ENCODE results near the gene PSAPL1. TPM values are rescaled to one million over a fixed set of nuclear protein-coding genes. Genes with fewer than 3 reads are reported as not detected.

PSAPL1 gene
- total RNA-seq, 2 experiments from 2014 or later: not detected

- no peaks in the 10 kb centered on the region for H3K4me1 Mint-ChIP-seq
- H3K27ac Mint-ChIP-seq: no peak overlapping the region
- ATAC-seq (ENCODE audit: low read depth) (no peak), DNase-seq (peak; percentile 15)
- POLR2A ChIA-PET: no interaction called here
- no peaks in the 10 kb centered on the region for H3K27me3 Mint-ChIP-seq
- H3K9me3 Mint-ChIP-seq: no peaks in the 10 kb centered on the region
- H3K4me3 Mint-ChIP-seq: no peak overlapping the region
- H3K36me3 Mint-ChIP-seq: no peaks in the 10 kb centered on the region
These were observed 10.8 kb downstream of the PSAPL1 start for GRCh38 chr4:7423801-7424552.

GRCh38 chr4:7423391-7423790, 11.3 kb downstream of the PSAPL1 start:
- H3K9me3 Mint-ChIP-seq: no peaks in the 10 kb centered on the region
- no peak overlapping the region for H3K4me3 Mint-ChIP-seq
- no peak for DNase-seq
- no peaks in the 10 kb centered on the region for H3K4me1 Mint-ChIP-seq
- no peak overlapping the region for H3K27ac Mint-ChIP-seq
- H3K36me3 Mint-ChIP-seq: no peaks in the 10 kb centered on the region
- H3K27me3 Mint-ChIP-seq: no peaks in the 10 kb centered on the region
- POLR2A ChIA-PET: no interaction called here
- no peak for ATAC-seq (ENCODE audit: low read depth)

GRCh38 chr4:7422898-7423180, 11.9 kb downstream of the PSAPL1 start:
- Mint-ChIP-seq H3K27me3 (no peaks in the 10 kb centered on the region), H3K9me3 (peaks cover 1% of the 10 kb centered on the region), H3K4me3 (no peak overlapping the region), H3K4me1 (no peaks in the 10 kb centered on the region), H3K36me3 (no peaks in the 10 kb centered on the region), H3K27ac (no peak overlapping the region)
- POLR2A ChIA-PET: no interaction called here
- DNase-seq: no peak
- ATAC-seq (ENCODE audit: low read depth): no peak

GRCh38 chr4:7422151-7422897, 12.4 kb downstream of the PSAPL1 start:
- no peaks in the 10 kb centered on the region for H3K27me3 Mint-ChIP-seq
- ATAC-seq (ENCODE audit: low read depth) (no peak), DNase-seq (peak; percentile 7)
- no peaks in the 10 kb centered on the region for H3K36me3 Mint-ChIP-seq
- H3K27ac Mint-ChIP-seq: no peak overlapping the region
- no peaks in the 10 kb centered on the region for H3K4me1 Mint-ChIP-seq
- peaks cover 1% of the 10 kb centered on the region for H3K9me3 Mint-ChIP-seq
- no peak overlapping the region for H3K4me3 Mint-ChIP-seq
- POLR2A ChIA-PET: no interaction called here

- peaks cover 1% of the 10 kb centered on the region for H3K9me3 Mint-ChIP-seq
- H3K27ac Mint-ChIP-seq: no peak overlapping the region
- H3K27me3 Mint-ChIP-seq: no peaks in the 10 kb centered on the region
- H3K4me1 Mint-ChIP-seq: no peaks in the 10 kb centered on the region
- H3K36me3 Mint-ChIP-seq: no peaks in the 10 kb centered on the region
- no peak for ATAC-seq (ENCODE audit: low read depth)
- H3K4me3 Mint-ChIP-seq: no peak overlapping the region
- DNase-seq: peak; percentile 10
- POLR2A ChIA-PET: no interaction called here
These were observed 13.2 kb downstream of the PSAPL1 start for GRCh38 chr4:7421356-7422150.

- no peak for ATAC-seq (ENCODE audit: low read depth)
- no peaks in the 10 kb centered on the region for H3K36me3 Mint-ChIP-seq
- peak; percentile 5 for DNase-seq
- H3K9me3 Mint-ChIP-seq: peaks cover 1% of the 10 kb centered on the region
- no peak overlapping the region for H3K4me3 Mint-ChIP-seq
- POLR2A ChIA-PET: no interaction called here
- H3K27ac Mint-ChIP-seq: no peak overlapping the region
- H3K27me3 Mint-ChIP-seq: no peaks in the 10 kb centered on the region
- no peaks in the 10 kb centered on the region for H3K4me1 Mint-ChIP-seq
These were observed 14.1 kb downstream of the PSAPL1 start for GRCh38 chr4:7420661-7421040.

GRCh38 chr4:7419961-7420660, 14.6 kb downstream of the PSAPL1 start:
- Mint-ChIP-seq H3K4me1 (no peaks in the 10 kb centered on the region), H3K4me3 (no peak overlapping the region), H3K27me3 (no peaks in the 10 kb centered on the region), H3K27ac (no peak overlapping the region), H3K9me3 (peaks cover 1% of the 10 kb centered on the region), H3K36me3 (no peaks in the 10 kb centered on the region)
- no peak for ATAC-seq (ENCODE audit: low read depth)
- peak; percentile 5 for DNase-seq
- POLR2A ChIA-PET: no interaction called here

GRCh38 chr4:7418131-7418943, 16.4 kb downstream of the PSAPL1 start:
- peak; percentile 6 for DNase-seq
- Mint-ChIP-seq H3K4me3 (no peak overlapping the region), H3K27ac (no peak overlapping the region), H3K27me3 (no peaks in the 10 kb centered on the region), H3K4me1 (no peaks in the 10 kb centered on the region), H3K36me3 (no peaks in the 10 kb centered on the region), H3K9me3 (peaks cover 1% of the 10 kb centered on the region)
- no peak for ATAC-seq (ENCODE audit: low read depth)
- POLR2A ChIA-PET: no interaction called here

GRCh38 chr4:7417639-7418038, 17.1 kb downstream of the PSAPL1 start:
- ATAC-seq (ENCODE audit: low read depth): no peak
- H3K9me3 Mint-ChIP-seq: peaks cover 1% of the 10 kb centered on the region
- peak; percentile 11 for DNase-seq
- H3K4me3 Mint-ChIP-seq: no peak overlapping the region
- POLR2A ChIA-PET: no interaction called here
- H3K27ac Mint-ChIP-seq: no peak overlapping the region
- no peaks in the 10 kb centered on the region for H3K27me3 Mint-ChIP-seq
- no peaks in the 10 kb centered on the region for H3K4me1 Mint-ChIP-seq
- H3K36me3 Mint-ChIP-seq: no peaks in the 10 kb centered on the region

- Mint-ChIP-seq H3K9me3 (peaks cover 1% of the 10 kb centered on the region), H3K36me3 (no peaks in the 10 kb centered on the region), H3K4me1 (no peaks in the 10 kb centered on the region), H3K27ac (no peak overlapping the region), H3K4me3 (no peak overlapping the region), H3K27me3 (no peaks in the 10 kb centered on the region)
- POLR2A ChIA-PET: no interaction called here
- ATAC-seq (ENCODE audit: low read depth) (no peak), DNase-seq (peak; percentile 10)
These were observed 17.8 kb downstream of the PSAPL1 start for GRCh38 chr4:7416745-7417432.

GRCh38 chr4:7415927-7416686, 18.6 kb downstream of the PSAPL1 start:
- Mint-ChIP-seq H3K27me3 (peaks cover 2% of the 10 kb centered on the region), H3K9me3 (peaks cover 1% of the 10 kb centered on the region), H3K4me3 (no peak overlapping the region), H3K27ac (no peak overlapping the region), H3K36me3 (no peaks in the 10 kb centered on the region), H3K4me1 (no peaks in the 10 kb centered on the region)
- peak; percentile 4 for DNase-seq
- POLR2A ChIA-PET: no interaction called here
- ATAC-seq (ENCODE audit: low read depth): no peak

All from activated naive CD8-positive, alpha-beta T cell treated with anti-CD3 and anti-CD28 coated beads, Interleukin-2, amount 10 ng/mL, durations not matched to agents 7 days and 5 days (primary cell).